Cortex of kidney (tissue), 1 donor: ENCODE measurements around the gene NRG3.
"Not testable (repeated sequence)": the region's sequence is repeated elsewhere in the genome, so short reads cannot be mapped to it uniquely, and the experiment has no call there.

Source experiments
- DNase-seq: peaks from one replicate; lab custom pipeline; 2025; lab: John Stamatoyannopoulos, UW

The NRG3 gene

DNA sequence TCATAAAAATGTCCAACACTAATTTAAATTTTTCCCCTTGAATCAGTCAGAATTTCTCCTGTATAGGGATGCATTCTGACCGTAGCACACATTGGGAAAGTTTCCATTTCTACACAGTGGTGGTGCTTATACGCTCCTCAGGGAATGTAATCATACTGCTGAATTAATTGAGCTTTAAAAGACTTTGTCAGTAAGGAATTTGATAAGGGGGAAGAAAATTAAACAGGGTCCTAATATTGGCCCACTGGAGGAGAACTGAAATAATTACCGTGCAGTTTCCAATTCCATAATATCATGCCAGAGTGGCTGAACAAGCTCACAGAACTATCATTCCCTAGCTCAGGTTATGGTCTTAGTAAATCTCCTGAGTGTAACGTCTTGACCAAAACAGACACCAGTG, 1041.9 kb downstream of the NRG3 start:
- DNase-seq: no peak

DNA sequence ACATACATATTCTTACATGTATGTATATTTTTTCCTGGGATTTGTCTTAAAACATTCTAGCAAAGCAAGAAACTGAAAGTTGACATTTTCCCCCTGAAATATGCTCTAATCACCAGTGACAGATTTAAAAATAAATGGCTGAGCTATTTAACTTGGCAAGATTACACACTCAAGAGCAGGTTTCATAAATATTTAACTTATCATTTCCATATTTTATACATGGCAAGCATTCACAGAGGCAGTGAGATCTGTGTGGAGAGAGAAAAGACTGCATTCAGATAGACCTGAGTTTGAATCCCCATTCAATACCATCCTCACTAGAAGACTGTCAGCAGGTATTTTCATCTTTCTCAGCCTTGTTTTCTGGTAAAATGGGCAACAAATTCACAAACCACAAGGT, 1043.0 kb downstream of the NRG3 start:
- no peak for DNase-seq

- DNase-seq: no peak
Measured at GRCh38 chr10:82922046-82922445, 1047.1 kb downstream of the NRG3 start.

- DNase-seq: no peak
Measured at GRCh38 chr10:82922755-82923154, 1047.8 kb downstream of the NRG3 start.

DNA sequence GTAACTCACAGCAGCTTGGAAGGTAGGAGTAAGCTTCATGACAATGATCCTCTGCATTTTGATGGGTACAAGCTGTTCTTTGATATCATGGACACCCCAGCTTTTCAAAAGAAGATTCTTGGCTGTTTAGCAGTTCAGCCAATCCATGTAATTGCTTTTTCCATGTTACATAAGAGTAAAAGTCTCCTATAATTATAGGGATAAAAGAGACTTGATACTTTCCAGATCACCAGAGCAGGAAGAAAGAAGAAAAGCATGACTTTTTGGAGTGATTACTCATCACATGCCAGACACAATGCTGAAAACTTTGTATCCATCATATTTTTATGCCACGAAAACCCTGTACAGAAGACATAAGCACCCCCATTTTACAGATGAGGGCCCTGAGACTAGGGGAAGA, 1049.7 kb downstream of the NRG3 start:
- no peak for DNase-seq

- no peak for DNase-seq
Measured at GRCh38 chr10:82925547-82925946, 1050.6 kb downstream of the NRG3 start.

- no peak for DNase-seq
Measured at GRCh38 chr10:82932451-82932850, 1057.5 kb downstream of the NRG3 start.

- no peak for DNase-seq
Measured at GRCh38 chr10:82934429-82934828, 1059.4 kb downstream of the NRG3 start.

DNA sequence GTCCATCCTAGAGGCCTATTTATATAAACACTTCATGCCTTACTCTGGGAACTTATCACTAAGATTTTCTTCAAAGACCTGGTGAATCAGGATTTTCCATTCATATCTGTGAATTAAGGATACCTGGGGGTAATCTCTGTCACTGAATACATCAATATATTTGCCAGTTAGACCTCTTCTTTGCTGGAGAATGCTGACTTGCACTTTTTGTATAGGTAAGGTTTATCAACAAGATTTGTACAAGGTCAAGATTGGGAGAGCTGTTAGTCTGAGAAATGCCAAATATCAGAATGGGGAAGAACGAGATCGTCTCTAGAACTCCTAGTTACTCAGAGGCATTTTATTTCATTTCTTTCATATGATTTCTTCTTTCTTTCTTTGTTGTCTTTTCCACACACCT, 1060.0 kb downstream of the NRG3 start:
- DNase-seq: no peak

- DNase-seq: no peak
Measured at GRCh38 chr10:82938331-82938730, 1063.3 kb downstream of the NRG3 start.

DNA sequence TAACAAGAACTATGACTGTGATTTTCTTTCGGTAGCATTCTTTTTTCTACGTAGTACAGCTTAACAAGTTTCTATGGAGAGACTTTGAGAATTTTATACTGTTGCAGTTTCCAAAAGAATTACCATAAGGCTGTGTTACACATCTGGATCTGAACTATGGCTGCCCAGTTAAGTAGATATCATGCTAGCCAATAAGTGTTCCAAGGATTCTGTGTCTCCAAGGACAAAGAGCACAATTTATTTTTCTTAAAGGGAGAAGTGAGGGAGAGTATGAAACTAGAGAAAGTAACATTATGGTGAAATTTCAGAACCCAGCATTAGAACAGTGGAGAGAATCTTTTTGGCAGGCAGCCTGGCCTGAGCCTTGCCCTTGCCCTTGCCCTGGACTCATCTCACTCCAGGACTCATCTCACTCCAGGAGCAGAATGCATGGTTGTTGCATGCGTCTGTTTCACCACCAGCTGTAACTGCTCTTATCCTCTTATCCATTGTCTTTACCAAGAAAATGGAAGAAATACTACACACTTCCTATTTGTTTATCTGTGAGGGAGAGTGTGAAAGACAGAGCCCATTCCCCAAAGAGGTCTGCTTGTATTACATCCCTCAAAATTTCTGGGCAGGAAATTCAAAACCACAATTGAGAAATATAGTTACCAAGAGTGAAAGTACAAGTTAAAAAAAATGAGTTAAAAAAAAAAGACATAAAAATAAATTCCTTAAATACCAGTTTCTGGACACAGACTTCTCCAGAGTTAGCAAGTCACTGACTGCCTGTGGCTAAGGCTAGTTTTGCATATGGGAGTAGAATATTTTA, 1067.5 kb downstream of the NRG3 start:
- DNase-seq: no peak

GRCh38 chr10:82943142-82943541, 1068.1 kb downstream of the NRG3 start:
- no peak for DNase-seq

- DNase-seq: no peak
Measured at GRCh38 chr10:82949816-82950575, 1075.0 kb downstream of the NRG3 start.

GRCh38 chr10:82953331-82953730, 1078.3 kb downstream of the NRG3 start:
- no peak for DNase-seq

DNA sequence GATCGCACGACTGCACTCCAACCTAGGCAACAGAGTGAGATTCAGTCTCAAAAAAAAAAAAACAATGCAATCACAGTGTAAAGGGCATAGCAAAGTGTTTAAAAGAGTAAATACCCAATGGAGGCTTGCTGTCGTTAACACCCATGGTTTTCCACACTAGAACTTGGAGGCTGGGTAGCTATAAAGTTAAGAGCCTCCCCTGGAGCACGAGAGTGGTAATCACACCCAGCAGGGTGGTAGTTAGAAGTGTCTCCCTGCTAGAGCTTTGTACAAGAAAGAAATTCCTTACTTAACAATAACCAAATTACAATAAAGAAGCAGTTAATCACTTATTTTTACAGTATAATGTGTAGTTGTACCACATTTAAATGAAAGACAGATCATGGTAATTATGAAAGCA, 1078.9 kb downstream of the NRG3 start:
- no peak for DNase-seq

GRCh38 chr10:82960421-82961060, 1085.5 kb downstream of the NRG3 start:
- not testable (repeated sequence) for DNase-seq

GRCh38 chr10:82961864-82962263, 1086.9 kb downstream of the NRG3 start:
- DNase-seq: no peak

GRCh38 chr10:82966130-82966529, 1091.1 kb downstream of the NRG3 start:
- DNase-seq: no peak

DNA sequence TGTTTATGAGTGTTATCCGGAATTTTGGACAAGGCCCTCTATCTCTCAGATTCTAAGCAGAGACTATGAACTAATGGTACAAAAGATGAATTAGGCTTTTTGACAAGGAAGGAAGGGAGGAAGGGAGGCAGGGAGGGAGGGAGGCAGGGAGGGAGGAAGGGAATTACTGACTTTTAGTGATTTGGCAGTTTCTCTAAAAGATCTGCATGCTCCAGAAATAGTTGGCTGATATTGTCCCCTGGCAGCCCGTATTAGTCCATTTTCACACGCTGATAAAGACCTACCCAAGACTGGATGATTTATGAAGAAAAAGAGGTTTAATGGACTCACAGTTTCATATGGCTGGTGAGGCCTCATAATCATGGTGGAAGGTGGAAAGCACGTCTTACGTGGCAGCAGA, 1093.5 kb downstream of the NRG3 start:
- no peak for DNase-seq

DNA sequence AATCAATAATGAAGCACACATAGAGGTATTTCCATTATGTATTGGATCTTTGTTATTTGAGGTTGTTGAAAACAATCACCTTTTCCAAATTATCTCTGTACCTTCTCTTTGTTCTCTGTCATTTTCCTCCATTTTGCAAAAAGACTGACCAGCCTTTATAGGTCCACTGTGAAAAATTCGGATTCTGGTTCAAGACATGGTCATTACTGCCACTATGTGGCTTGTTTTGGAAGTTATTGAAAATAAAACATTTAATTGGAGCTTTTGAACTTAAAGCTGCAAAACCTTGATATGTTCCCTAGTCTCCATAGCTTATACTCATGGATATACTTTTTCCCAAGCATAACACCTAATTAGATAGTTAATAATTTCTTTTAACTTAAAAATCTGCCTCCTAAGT, 1094.4 kb downstream of the NRG3 start:
- no peak for DNase-seq

GRCh38 chr10:82980321-82980720, 1105.3 kb downstream of the NRG3 start:
- DNase-seq: no peak

- no peak for DNase-seq
Measured at GRCh38 chr10:82981137-82981723, 1106.2 kb downstream of the NRG3 start.
